H1 (cell line): ENCODE results near the gene ZBTB22.
"Not testable (repeated sequence)": the region's sequence is repeated elsewhere in the genome, so short reads cannot be mapped to it uniquely, and the experiment has no call there.

Experiments
- CHD2 ChIP-seq: IDR thresholded peaks from 2 replicates; pipeline ENCODE4 v1.6.1; 2012; ENCODE audit warnings: low read length, improper control_type of control experiment
- EGR1 ChIP-seq: IDR thresholded peaks from 2 replicates; pipeline ENCODE4 v1.6.1; 2011; ENCODE audit warnings: low read depth, low read length, borderline replicate concordance
- EZH2 ChIP-seq: fragments of 200-600 bp; sonication (generic); IDR thresholded peaks from 2 replicates; pipeline ENCODE4 v1.7.1; 2012; ENCODE audit warnings: low read depth, mild to moderate bottlenecking, moderate library complexity, low read length, inconsistent platforms; ENCODE audit not compliant: severe bottlenecking
- MAFK ChIP-seq: IDR thresholded peaks from 2 replicates; pipeline ENCODE4 v1.6.1; 2012; ENCODE audit warnings: low read depth, mild to moderate bottlenecking, improper control_type of control experiment, low read length
- POLR2A ChIP-seq, 2 experiments: IDR thresholded peaks; 1 replicate in 1 of 2; 2 replicates in 1 of 2; pipeline ENCODE4 v1.6.1; 2011; ENCODE audit warnings: low read depth in 2 of 2, low read length in 2 of 2, mild to moderate bottlenecking in 2 of 2; ENCODE audit errors: control extremely low read depth in 1 of 2
- RNF2 ChIP-seq: fragments of 200-900, 300-1000 bp; sonication (generic); IDR thresholded peaks from 2 replicates; pipeline ENCODE4 v1.7.1; 2016; ENCODE audit warnings: borderline replicate concordance, low read depth, mild to moderate bottlenecking, antibody characterized with exemption, low read length; ENCODE audit not compliant: poor library complexity, severe bottlenecking; ENCODE audit errors: missing control alignments
- TF ChIP-seq, protein P1 (sequence below): IDR thresholded peaks from 2 replicates; pipeline ENCODE4 v1.6.1; 2012; ENCODE audit warnings: inconsistent platforms
- TF ChIP-seq, protein P2 (sequence below): IDR thresholded peaks from 2 replicates; pipeline ENCODE4 v1.6.1; 2011; ENCODE audit warnings: low read length, improper control_type of control experiment
- TF ChIP-seq, protein P3 (sequence below), 3 experiments: IDR thresholded peaks; 1 replicate in 2 of 3; 2 replicates in 1 of 3; pipeline versions ENCODE4 v1.5.1 to v1.6.1; 2011; ENCODE audit warnings: low read length in 3 of 3, mild to moderate bottlenecking in 3 of 3, inconsistent platforms in 2 of 3, low read depth in 1 of 3, moderate library complexity in 1 of 3; ENCODE audit not compliant: insufficient read depth in 1 of 3; ENCODE audit errors: control extremely low read depth in 1 of 3

DNA sequence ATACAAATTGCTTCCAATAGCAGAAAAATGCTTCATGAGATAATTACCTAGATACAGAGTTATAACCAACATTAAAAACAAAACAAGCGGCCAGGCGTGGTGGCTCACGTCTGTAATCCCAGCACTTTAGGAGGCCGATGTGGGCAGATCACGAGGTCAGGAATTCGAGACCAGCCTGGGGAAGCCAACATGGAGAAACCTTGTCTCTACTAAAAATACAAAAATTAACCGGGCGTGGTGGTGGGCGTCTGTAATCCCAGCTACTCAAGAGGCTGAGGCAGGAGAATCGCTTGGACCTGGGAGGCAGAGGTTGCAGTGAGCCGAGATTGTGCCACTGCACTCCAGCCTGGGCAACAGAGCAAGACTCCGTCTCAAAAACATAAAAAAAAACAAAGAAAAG is 45.9 kb upstream of the ZBTB22 start:
- TF ChIP-seq, protein P1, sequence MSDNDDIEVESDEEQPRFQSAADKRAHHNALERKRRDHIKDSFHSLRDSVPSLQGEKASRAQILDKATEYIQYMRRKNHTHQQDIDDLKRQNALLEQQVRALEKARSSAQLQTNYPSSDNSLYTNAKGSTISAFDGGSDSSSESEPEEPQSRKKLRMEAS = not testable (repeated sequence)
- not testable (repeated sequence) for TF ChIP-seq CHD2; RNF2; EGR1; EZH2; POLR2A (IDR thresholded peaks at IDR 0.05; ENCODE audit: control extremely low read depth in 1 of 2, low read depth in 2 of 2, low read length in 2 of 2); MAFK
- TF ChIP-seq, protein P2, sequence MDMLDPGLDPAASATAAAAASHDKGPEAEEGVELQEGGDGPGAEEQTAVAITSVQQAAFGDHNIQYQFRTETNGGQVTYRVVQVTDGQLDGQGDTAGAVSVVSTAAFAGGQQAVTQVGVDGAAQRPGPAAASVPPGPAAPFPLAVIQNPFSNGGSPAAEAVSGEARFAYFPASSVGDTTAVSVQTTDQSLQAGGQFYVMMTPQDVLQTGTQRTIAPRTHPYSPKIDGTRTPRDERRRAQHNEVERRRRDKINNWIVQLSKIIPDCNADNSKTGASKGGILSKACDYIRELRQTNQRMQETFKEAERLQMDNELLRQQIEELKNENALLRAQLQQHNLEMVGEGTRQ = not testable (repeated sequence)
- TF ChIP-seq, protein P3, sequence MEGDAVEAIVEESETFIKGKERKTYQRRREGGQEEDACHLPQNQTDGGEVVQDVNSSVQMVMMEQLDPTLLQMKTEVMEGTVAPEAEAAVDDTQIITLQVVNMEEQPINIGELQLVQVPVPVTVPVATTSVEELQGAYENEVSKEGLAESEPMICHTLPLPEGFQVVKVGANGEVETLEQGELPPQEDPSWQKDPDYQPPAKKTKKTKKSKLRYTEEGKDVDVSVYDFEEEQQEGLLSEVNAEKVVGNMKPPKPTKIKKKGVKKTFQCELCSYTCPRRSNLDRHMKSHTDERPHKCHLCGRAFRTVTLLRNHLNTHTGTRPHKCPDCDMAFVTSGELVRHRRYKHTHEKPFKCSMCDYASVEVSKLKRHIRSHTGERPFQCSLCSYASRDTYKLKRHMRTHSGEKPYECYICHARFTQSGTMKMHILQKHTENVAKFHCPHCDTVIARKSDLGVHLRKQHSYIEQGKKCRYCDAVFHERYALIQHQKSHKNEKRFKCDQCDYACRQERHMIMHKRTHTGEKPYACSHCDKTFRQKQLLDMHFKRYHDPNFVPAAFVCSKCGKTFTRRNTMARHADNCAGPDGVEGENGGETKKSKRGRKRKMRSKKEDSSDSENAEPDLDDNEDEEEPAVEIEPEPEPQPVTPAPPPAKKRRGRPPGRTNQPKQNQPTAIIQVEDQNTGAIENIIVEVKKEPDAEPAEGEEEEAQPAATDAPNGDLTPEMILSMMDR (IDR thresholded peaks at IDR 0.05; ENCODE audit: control extremely low read depth in 1 of 3, insufficient read depth in 1 of 3, low read depth in 1 of 3, low read length in 3 of 3) = not testable (repeated sequence)
